ENCODE data around the gene LPP. TPM values are rescaled to one million over a fixed set of nuclear protein-coding genes. Genes with fewer than 3 reads are reported as not detected.

The LPP gene
- total RNA-seq, 5 donors from 2014 or later (not counting 1 experiment from before 2014, with no cell fraction given) = 23.8 to 82.6 (median 39.3) TPM

DNA sequence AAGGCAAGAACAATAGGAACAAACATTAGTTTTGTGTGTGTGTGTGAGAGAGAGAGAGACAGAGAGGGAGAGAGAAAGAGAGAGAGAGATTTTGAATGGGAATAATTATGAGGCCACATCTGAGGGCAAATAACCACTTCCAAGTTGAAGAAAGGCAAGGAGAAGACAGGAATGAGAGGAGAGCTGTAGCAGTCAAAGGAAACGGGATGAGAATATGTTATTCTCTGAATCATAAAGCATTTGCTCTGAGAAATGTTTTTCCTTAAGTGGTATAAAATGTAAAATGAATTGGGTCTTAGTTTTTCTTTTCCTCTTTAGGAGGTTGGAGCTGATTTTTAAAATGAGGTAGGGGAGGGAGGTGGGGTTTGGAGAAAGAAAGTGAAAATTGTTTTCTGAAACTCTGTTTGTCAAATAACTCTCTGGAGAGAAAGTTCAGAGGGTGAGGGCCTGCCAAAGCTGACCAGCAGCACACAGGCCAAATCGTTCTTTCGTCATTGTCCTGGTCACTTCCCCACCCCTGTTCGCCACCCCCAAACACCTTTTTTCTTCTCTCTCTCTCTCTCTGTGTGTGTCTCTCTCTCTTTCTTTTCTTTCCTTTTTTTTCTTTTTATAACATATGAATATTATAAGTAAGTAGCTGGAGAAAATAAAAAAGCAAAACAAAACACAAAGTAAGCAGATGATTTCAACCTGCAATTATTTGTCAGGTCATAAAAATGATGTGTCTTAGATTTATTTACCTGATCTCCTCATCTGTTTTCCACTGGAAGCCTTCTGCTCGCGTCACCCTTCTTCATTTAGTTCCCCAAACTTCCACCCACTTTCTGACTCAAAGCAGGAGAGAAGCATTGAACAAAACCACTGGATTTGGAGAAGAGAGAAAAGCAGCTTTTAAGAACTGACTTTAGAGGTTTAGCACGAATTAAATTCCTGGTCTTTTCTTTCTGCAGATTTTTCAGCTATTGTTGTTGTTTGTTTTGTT lies 110.6 kb downstream of the LPP start:
- H3K27me3 Mint-ChIP-seq = no peaks in the 10 kb centered on the region
- peaks cover 0 to 10% (median 0%) of the 10 kb centered on the region in 3 donors for H3K4me1 Mint-ChIP-seq
- POLR2A ChIA-PET = interaction anchor here in 1 of 2 donors (0.5 kb wide), 1 partner anchor 777 kb away, joined by 3 read pairs; no protein-coding TSS in a partner anchor
- Histone ChIP-seq H3K4me1 (ENCODE audit: control insufficient read depth in 1 of 2, extremely low read depth in 1 of 2, insufficient read depth in 2 of 2, low read length in 2 of 2) (no peaks in the 10 kb centered on the region), H3K9me3 (no peaks in the 10 kb centered on the region), H3K27ac (ENCODE audit: low read length) (no peak overlapping the region), H3K27me3 (replicated peaks in 1 of 2; ENCODE audit: control insufficient read depth in 2 of 2, extremely low read depth in 1 of 2, insufficient read depth in 2 of 2, low read length in 1 of 2) (no peaks in the 10 kb centered on the region), H3K4me3 (ENCODE audit: control insufficient read depth in 1 of 2, extremely low read depth in 1 of 2, low read length in 1 of 2) (no peak overlapping the region), H3K36me3 (ENCODE audit: control insufficient read depth in 2 of 2, extremely low read depth in 1 of 2, insufficient read depth in 1 of 2, low read length in 1 of 2) (no peaks in the 10 kb centered on the region)
- H3K27ac Mint-ChIP-seq = no peak overlapping the region
- no peak for ATAC-seq (replicated peaks in 1 of 4)
- H3K9me3 Mint-ChIP-seq = no peaks in the 10 kb centered on the region
- DNase-seq = no peak
- H3K36me3 Mint-ChIP-seq = peaks cover 6% of the 10 kb centered on the region
- WGBS (ENCODE audit: insufficient coverage) = 88% methylated on average over 1 of the region's 7 CpGs
- no peak overlapping the region for H3K4me3 Mint-ChIP-seq
- CTCF ChIA-PET = interaction anchor here (0.6 to 0.7 kb wide), 2 partner anchors 14 to 289 kb away, joined by 3 to 4 read pairs; no protein-coding TSS in a partner anchor

- POLR2A ChIA-PET = no interaction called here
- no peak for DNase-seq
- Mint-ChIP-seq H3K9me3 (no peaks in the 10 kb centered on the region), H3K4me3 (no peak overlapping the region), H3K27me3 (no peaks in the 10 kb centered on the region), H3K36me3 (peaks cover 16% of the 10 kb centered on the region), H3K4me1 (peaks cover 13 to 15% (median 15%) of the 10 kb centered on the region in 3 donors), H3K27ac (no peak overlapping the region)
- Histone ChIP-seq H3K36me3 (ENCODE audit: control insufficient read depth in 2 of 2, extremely low read depth in 1 of 2, insufficient read depth in 1 of 2, low read length in 1 of 2) (no peaks in the 10 kb centered on the region), H3K4me1 (ENCODE audit: control insufficient read depth in 1 of 2, extremely low read depth in 1 of 2, insufficient read depth in 2 of 2, low read length in 2 of 2) (no peaks in the 10 kb centered on the region), H3K9me3 (no peaks in the 10 kb centered on the region), H3K27ac (ENCODE audit: low read length) (no peak overlapping the region), H3K4me3 (ENCODE audit: control insufficient read depth in 1 of 2, extremely low read depth in 1 of 2, low read length in 1 of 2) (no peak overlapping the region), H3K27me3 (replicated peaks in 1 of 2; ENCODE audit: control insufficient read depth in 2 of 2, extremely low read depth in 1 of 2, insufficient read depth in 2 of 2, low read length in 1 of 2) (no peaks in the 10 kb centered on the region)
- CTCF ChIA-PET = interaction anchor here in 1 of 2 donors (0.7 kb wide), 1 partner anchor 329 kb away, joined by 3 read pairs; no protein-coding TSS in a partner anchor
- WGBS (ENCODE audit: insufficient coverage) = 99% methylated on average over 7 of the region's 10 CpGs
- no peak for ATAC-seq (replicated peaks in 1 of 4)
Measured at GRCh38 chr3:188266562-188267274, 112.8 kb downstream of the LPP start.

DNA sequence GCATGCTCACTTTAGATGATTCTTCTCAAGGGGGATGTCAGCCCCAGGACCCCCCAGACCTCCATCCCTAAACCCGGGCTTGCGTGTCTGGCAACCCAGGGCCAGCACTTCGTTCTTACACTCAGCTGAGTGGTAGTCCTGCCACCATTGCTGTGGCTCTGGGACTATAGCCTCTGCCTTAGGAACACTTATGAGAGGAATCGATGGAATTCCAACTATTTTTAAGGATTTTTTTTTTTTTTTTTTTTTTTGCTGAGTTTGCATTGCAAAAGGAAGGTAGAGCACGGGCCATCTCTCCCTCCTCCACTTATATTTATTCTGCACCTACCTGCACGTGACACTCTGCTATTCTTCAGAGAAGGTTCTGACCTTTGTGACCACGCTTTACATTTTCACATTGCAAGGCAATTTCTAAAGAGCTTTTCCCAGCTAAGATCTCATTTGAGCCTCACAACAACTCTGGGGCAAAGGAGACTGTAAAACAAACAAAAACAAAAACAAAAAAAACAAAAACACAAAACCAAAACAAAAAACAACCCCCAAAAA lies 113.9 kb downstream of the LPP start:
- Mint-ChIP-seq H3K27ac (no peak overlapping the region), H3K36me3 (peaks cover 21% of the 10 kb centered on the region), H3K4me3 (no peak overlapping the region), H3K27me3 (no peaks in the 10 kb centered on the region), H3K9me3 (no peaks in the 10 kb centered on the region), H3K4me1 (peaks cover 15 to 18% (median 15%) of the 10 kb centered on the region in 3 donors)
- H3K9me3 ChIP-seq = no peaks in the 10 kb centered on the region
- POLR2A ChIA-PET = no interaction called here
- H3K36me3 ChIP-seq (ENCODE audit: control insufficient read depth in 2 of 2, extremely low read depth in 1 of 2, insufficient read depth in 1 of 2, low read length in 1 of 2) = no peaks in the 10 kb centered on the region
- H3K27ac ChIP-seq (ENCODE audit: low read length) = no peak overlapping the region
- DNase-seq = no peak
- H3K4me3 ChIP-seq (ENCODE audit: control insufficient read depth in 1 of 2, extremely low read depth in 1 of 2, low read length in 1 of 2) = no peak overlapping the region
- no peaks in the 10 kb centered on the region for H3K27me3 ChIP-seq (replicated peaks in 1 of 2; ENCODE audit: control insufficient read depth in 2 of 2, extremely low read depth in 1 of 2, insufficient read depth in 2 of 2, low read length in 1 of 2)
- ATAC-seq (replicated peaks in 1 of 4) = no peak
- WGBS (ENCODE audit: insufficient coverage) = 95% methylated on average over 4 of the region's 7 CpGs
- CTCF ChIA-PET = interaction anchor here in 1 of 2 donors (0.5 kb wide), 1 partner anchor 316 kb away, joined by 3 read pairs; no protein-coding TSS in a partner anchor
- no peaks in the 10 kb centered on the region for H3K4me1 ChIP-seq (ENCODE audit: control insufficient read depth in 1 of 2, extremely low read depth in 1 of 2, insufficient read depth in 2 of 2, low read length in 2 of 2)

DNA sequence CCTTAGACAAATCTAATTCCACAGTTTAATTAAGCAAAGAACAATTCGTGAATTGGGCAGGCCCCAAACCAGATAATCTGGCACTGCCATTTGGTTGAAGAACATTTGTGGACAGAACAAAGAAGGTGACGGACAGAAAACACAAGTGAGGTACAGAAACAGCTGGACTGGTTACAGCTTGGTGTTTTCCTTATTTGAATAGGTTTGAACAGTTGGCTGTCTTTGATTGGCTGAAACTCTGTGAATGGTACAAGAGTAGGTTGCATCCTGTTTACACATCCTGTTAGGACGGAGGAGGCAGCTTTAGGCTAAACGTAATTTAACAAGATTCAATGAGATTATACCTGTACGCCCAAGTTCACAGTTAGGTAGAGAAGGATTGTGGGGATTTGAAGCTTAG lies 114.4 kb downstream of the LPP start:
- Histone ChIP-seq H3K27me3 (replicated peaks in 1 of 2; ENCODE audit: control insufficient read depth in 2 of 2, extremely low read depth in 1 of 2, insufficient read depth in 2 of 2, low read length in 1 of 2) (no peaks in the 10 kb centered on the region), H3K4me1 (ENCODE audit: control insufficient read depth in 1 of 2, extremely low read depth in 1 of 2, insufficient read depth in 2 of 2, low read length in 2 of 2) (no peaks in the 10 kb centered on the region), H3K4me3 (ENCODE audit: control insufficient read depth in 1 of 2, extremely low read depth in 1 of 2, low read length in 1 of 2) (no peak overlapping the region), H3K9me3 (no peaks in the 10 kb centered on the region), H3K36me3 (ENCODE audit: control insufficient read depth in 2 of 2, extremely low read depth in 1 of 2, insufficient read depth in 1 of 2, low read length in 1 of 2) (no peaks in the 10 kb centered on the region), H3K27ac (ENCODE audit: low read length) (no peak overlapping the region)
- 100% methylated on average over 1 of the region's 5 CpGs for WGBS (ENCODE audit: insufficient coverage)
- no peaks in the 10 kb centered on the region for H3K27me3 Mint-ChIP-seq
- ChIA-PET CTCF (no interaction called here), POLR2A (no interaction called here)
- H3K9me3 Mint-ChIP-seq = no peaks in the 10 kb centered on the region
- H3K4me1 Mint-ChIP-seq = peaks cover 15 to 18% (median 15%) of the 10 kb centered on the region in 3 donors
- no peak overlapping the region for H3K27ac Mint-ChIP-seq
- no peak for DNase-seq
- no peak overlapping the region for H3K4me3 Mint-ChIP-seq
- H3K36me3 Mint-ChIP-seq = peaks cover 23% of the 10 kb centered on the region
- ATAC-seq (replicated peaks in 1 of 4) = no peak

DNA sequence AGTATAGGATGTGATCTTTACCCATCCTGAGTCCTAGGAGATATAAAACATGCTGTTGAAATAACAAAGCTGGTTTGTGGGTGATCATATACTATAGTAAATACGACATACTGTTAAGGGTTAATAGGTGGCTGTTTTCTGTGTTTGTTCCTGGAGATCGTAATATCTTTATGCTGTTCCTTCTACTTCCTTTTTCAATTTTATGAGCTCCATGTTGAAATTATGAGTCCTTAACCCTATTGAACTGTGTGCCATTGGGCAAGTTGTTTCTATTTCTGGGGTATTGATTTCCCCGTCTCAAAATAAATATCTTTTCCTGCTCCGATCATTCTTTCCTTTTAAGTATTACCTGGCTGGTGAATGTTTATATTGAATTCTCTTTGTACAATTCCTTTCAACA lies 115.1 kb downstream of the LPP start:
- CTCF ChIA-PET = interaction anchor here in 1 of 2 donors (0.7 kb wide), 1 partner anchor 684 kb away, joined by 6 read pairs; no protein-coding TSS in a partner anchor
- DNase-seq = no peak
- no peak for ATAC-seq (replicated peaks in 1 of 4)

More for the DNA sequence above, 115.1 kb downstream of the LPP start:
- Histone ChIP-seq H3K9me3 (no peaks in the 10 kb centered on the region), H3K36me3 (ENCODE audit: control insufficient read depth in 2 of 2, extremely low read depth in 1 of 2, insufficient read depth in 1 of 2, low read length in 1 of 2) (no peaks in the 10 kb centered on the region), H3K4me1 (ENCODE audit: control insufficient read depth in 1 of 2, extremely low read depth in 1 of 2, insufficient read depth in 2 of 2, low read length in 2 of 2) (no peaks in the 10 kb centered on the region), H3K27ac (ENCODE audit: low read length) (no peak overlapping the region), H3K4me3 (ENCODE audit: control insufficient read depth in 1 of 2, extremely low read depth in 1 of 2, low read length in 1 of 2) (no peak overlapping the region), H3K27me3 (replicated peaks in 1 of 2; ENCODE audit: control insufficient read depth in 2 of 2, extremely low read depth in 1 of 2, insufficient read depth in 2 of 2, low read length in 1 of 2) (no peaks in the 10 kb centered on the region)
- Mint-ChIP-seq H3K9me3 (no peaks in the 10 kb centered on the region), H3K27me3 (no peaks in the 10 kb centered on the region), H3K4me3 (no peak overlapping the region), H3K36me3 (peaks cover 24% of the 10 kb centered on the region), H3K4me1 (peaks cover 15 to 18% (median 15%) of the 10 kb centered on the region in 3 donors), H3K27ac (no peak overlapping the region)
- WGBS (ENCODE audit: insufficient coverage) = no CpG with 5 or more reads among the region's 4 CpGs
- POLR2A ChIA-PET = interaction anchor here in 1 of 2 donors (0.6 kb wide), 1 partner anchor 10 kb away, joined by 6 read pairs; no protein-coding TSS in a partner anchor

Data from T-cell (primary cell).